Stimulated activated CD4-positive, alpha-beta T cell treated with anti-CD3 and anti-CD28 coated beads, Interleukin-2, amount 100 ng/mL, for 24 hours (primary cell): Measurements from ENCODE around the gene INPP4B.
A peak's percentile ranks its signal among the peaks of the same experiment; 100 is the strongest.

ENCODE experiments used
- DNase-seq, 2 donors: peaks; one replicate each; pipeline ENCODE4 v3.0.0-alpha.2; 2020

The INPP4B gene

DNA sequence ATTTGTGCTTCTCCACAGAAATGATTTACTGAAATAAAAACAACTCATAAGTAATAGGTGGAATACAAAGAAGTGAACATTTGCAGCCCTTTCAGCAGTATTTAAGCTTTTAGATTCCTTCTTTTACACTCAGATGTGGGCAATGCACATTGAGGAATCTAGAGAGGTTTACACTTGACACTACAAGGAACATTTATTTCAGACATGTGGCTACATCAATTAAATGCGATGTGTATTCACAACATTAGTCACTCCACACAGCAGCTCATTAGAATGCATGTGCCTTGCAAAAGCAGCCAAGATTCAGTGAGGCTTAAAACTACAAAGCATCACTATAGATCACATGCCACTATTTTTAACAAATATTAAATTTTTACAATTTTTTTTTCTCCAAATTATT is 480.7 kb downstream of the INPP4B start:
- no peak for DNase-seq

GRCh38 chr4:142363686-142364085 is 482.4 kb downstream of the INPP4B start:
- no peak for DNase-seq

- no peak for DNase-seq
Measured at GRCh38 chr4:142361981-142362380, 484.1 kb downstream of the INPP4B start.

GRCh38 chr4:142360657-142361056 is 485.4 kb downstream of the INPP4B start:
- no peak for DNase-seq

DNA sequence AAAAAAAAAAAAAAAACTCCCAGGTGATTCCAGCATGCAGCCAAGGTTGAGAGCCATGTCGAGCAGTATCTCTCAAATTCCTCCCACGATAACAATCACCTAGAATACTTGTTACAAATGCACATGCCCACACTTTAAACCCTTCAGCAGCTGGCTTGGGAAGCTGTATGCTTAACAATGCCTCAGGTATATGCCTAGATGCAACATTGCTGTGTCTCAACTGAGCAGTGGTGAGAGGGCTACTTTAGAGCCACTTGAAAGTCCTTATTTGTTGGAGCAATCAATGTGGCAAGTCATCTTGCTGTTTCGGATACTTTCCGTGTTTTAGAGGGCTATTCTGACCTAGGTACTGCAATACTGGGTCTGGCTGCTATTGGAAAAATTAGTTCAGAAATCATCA is 487.4 kb downstream of the INPP4B start:
- DNase-seq, result no peak

DNA sequence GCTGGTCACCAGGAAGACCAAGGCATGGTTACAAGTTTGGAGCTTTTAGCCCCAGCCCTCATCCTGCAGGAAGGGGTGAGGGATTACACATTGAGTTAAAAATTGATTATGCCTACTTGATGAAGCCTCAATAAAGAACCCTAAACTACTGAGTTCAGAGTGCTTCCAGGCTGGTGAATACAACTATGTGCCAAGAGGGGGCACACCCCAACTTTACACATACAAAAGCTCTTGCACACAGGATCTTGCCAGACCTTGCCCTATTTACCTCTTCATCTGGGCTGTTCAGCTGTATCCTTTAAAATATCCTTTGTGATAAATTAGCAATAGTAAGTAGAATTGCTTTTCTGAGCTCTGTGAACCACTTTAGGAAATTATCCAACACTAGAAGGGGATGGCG is 489.3 kb downstream of the INPP4B start:
- DNase-seq, result no peak

- no peak for DNase-seq
Measured at GRCh38 chr4:142356118-142356759, 489.9 kb downstream of the INPP4B start.

DNA sequence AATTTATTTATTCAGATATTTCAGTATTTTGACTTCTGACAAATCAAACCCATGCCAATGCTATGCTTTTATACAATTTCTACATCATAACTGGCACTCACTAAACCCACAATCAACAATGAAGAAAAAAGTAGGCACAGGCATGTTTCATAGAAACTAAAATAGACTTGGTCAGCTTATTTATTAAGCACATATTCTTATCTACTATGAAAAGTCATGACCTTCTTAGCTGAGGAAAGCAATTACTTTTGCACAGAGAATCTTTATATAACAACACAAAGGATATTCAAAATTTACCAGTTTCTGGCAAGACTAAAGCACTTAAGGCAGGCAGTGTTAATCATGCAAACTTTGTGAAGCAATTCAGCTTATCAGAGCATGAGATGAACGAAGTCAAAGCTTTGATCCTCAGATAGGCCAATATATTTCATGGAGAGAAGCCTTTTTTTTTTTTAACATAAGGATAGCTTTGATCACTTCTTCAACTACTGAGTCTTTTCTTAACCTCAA is 490.6 kb downstream of the INPP4B start:
- DNase-seq, result no peak

DNA sequence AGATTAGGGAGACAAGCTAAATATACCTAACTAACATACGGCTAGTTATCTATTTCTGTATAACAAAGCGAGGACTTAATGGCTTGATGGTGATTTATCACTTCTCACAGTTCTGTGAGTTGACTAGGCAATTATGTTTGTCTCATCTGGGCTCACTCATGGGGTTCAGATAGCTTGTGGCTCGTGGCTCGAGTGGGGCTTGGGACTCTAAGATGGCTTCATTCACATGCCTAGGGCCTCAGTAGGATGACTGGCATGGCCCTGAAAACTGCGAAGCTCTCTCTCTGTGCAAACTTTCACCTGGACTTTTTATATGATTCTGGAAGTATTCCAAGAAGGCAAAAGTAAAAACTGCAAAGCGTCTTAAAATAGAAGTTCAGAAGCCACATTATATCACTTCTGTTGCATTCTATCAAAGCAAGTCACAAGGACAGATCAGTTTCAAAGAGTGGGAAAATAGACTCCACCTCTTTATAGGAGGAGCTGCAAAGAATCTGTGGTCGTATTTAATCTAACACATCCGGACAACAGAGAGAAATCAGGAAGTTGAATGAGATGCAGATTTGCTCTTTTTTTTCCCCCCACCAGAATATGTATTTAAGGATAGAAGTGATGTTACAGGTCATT is 491.2 kb downstream of the INPP4B start:
- peak in 1 of 2 donors; percentile 30 for DNase-seq

DNA sequence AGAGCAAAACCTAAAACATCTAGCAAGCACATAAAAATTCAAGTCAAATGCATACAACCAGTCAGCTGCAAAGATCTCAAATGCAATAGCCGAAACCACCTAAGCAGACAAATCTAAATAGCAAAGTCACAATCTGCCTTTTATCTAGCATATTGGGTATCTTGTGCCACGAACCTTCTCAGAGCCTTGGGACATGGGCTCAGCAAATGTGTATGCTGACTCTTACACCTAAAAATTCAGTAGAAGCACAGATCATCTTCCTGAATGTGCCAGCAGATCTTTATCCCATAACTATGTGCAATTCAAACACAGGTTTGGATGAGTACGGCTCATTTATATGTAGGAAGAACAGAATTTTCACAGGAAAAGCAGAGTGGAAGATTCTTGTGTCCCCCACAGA is 492.1 kb downstream of the INPP4B start:
- DNase-seq, result no peak

GRCh38 chr4:142353149-142353738 is 492.9 kb downstream of the INPP4B start:
- DNase-seq, result no peak

- no peak for DNase-seq
Measured at GRCh38 chr4:142352712-142353111, 493.4 kb downstream of the INPP4B start.

- no peak for DNase-seq
Measured at GRCh38 chr4:142351958-142352357, 494.1 kb downstream of the INPP4B start.

DNA sequence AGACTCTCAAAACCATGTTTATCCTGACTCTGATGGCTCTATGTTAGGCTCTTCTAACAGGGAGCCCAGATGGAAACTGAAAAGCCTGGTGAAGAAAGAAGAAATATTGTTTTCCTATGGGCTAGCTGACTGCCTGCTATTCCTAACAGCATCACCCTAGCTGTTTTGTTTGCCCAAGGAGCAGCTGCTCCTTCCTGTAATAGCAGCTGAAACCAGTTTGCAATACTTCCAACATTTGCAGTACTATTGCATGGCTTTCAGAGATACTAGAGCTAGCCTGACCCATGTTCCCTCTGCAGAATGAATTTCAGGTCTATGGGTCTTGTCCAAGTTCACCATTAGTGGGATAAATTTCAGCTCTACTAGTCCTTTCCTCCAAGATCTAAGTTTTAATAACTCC is 495.2 kb downstream of the INPP4B start:
- no peak for DNase-seq

DNA sequence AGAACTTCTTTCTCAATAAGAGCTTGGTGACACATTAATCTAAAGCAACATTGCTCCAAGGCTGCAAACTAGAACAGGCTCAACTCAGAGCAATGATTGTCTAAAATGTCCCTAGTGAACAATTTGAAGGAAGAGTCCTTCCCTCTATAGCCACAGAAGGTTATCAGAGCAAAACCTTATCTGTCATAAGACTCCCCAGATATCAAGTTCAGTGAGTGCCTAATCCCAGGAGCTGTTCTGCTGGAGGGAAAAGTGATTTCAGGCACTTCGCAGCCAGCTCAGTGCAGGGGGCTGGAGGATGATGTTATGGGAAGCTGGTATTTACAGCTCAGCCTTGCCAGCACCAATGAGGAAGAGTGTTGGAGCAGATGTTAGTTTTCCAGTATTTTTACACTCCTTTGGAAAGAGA is 497.5 kb downstream of the INPP4B start:
- no peak for DNase-seq

GRCh38 chr4:142347241-142347640 is 498.9 kb downstream of the INPP4B start:
- DNase-seq, result no peak

DNA sequence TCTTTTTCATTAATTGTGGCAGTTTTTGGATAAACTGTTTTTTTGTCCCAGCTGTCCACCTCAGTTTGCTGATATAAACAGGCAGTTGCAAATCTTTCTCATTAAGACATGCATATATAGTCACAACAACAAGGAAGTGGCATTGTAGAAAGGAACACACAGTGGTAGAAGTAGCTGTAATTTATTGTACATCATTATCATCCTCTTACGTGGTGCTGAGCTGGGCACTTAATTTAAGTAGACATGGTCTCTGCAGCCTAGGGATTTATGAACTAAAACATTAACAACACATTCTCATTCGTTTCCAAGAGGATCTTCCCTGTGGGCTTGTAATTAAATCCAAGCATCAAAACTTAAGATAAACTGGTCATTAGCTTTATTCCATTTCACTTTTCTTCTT is 500.2 kb downstream of the INPP4B start:
- DNase-seq, result no peak

- DNase-seq, result no peak
Measured at GRCh38 chr4:142341268-142341667, 504.8 kb downstream of the INPP4B start.

DNA sequence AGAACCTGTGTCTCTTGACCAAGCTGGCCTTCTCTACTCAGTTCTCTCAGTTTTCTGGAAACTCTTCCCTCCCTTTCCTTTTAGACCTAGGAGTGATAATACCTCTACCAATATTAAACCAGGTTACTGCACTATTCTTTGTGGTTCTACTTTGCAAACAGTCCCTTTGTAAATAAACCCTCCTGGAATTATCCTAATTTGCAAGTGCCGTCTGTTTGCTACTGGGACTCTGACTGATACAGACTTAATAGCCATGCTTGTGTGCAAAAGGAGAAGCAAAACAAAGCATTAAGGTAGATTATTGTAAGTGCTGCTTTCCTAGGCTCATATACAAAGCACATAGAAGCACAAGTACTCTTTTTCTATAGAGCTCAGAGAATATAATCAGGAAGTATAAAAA is 507.0 kb downstream of the INPP4B start:
- no peak for DNase-seq

- no peak for DNase-seq
Measured at GRCh38 chr4:142336251-142336934, 509.7 kb downstream of the INPP4B start.

DNA sequence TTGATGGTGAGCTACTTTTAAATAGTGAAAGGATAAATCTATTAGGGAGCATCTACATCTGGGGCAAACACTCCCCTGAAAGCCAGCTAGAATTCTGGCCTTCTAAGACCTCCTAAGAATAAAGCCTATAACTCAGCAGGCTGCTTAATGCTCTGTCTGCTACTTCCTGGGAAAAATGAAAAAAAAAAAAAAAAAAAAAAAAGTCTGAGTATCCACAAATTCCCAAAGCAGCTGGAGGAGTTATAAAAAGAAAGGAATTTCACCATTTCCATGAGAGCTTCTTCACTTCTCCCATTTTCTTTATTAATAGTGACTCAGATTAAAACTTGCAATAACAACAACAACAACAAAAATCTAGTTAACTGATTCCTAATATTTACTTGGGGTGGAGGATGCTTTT is 511.2 kb downstream of the INPP4B start:
- no peak for DNase-seq

DNA sequence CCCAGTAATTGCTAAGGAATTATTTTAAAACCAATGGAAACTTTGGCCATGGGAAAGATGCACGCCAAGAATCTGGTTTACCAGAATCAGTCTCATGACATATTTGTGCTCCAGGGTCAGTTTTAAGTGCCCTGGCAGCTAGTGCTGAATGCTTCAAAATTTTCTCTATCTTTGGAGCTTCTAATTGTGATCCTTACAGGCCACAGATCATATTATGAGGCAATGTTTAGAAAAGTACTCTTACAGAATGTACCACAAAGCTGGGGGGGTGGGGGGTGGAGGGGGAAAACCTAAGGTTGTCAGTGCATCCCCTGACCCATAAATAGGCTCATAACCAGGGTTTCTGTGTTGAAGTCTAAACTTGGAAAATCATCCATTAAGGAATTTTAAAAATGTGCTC is 514.5 kb downstream of the INPP4B start:
- no peak for DNase-seq

GRCh38 chr4:142331132-142331531 is 515.0 kb downstream of the INPP4B start:
- DNase-seq, result no peak

GRCh38 chr4:142330311-142330710 is 515.8 kb downstream of the INPP4B start:
- no peak for DNase-seq
